Activated CD8-positive, alpha-beta memory T cell treated with anti-CD3 and anti-CD28 coated beads for 4 hours (primary cell): ENCODE measurements around the gene SPTB.

Experiments used
- DNase-seq, 2 donors: peaks; one replicate each; pipeline ENCODE4 v3.0.0-alpha.2; 2020; ENCODE audit warnings: low read depth in 2 of 2

SPTB gene

DNA sequence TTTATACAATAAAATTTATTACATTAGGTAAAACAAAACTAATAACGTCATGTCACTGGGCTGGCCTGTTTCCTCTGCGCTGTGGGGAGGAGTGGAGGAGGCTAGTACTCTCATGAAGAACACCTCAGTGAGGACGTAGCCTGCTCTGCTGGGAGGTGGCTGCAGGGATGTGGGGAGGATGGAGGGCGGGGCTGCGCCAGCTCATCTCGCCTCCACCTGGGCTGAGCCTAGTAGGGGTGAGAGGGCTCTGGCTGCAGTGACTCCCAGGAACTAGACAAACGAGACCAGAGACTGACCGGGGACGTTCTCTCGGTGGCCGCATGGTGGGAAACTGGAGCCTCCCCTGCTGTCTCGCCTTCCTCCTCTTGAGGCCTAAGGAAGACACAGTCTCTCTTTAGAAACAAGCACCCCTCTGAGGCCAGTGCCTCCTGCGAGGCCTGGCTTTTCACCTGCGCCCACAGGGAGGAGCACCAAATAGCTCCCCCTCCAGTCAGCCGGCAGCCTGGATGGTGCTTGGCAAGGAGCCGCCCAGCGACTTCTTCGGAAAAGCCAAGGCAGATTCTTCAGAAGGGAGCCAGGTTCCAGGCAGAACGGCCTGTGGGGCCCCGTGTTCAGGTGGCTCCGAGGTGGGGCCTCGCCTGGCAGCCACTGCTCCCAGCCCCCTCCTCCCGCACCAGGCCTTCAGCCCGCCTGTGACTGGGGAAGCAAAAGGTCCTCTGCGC, 113.1 kb downstream of the SPTB start:
- no peak for DNase-seq

DNA sequence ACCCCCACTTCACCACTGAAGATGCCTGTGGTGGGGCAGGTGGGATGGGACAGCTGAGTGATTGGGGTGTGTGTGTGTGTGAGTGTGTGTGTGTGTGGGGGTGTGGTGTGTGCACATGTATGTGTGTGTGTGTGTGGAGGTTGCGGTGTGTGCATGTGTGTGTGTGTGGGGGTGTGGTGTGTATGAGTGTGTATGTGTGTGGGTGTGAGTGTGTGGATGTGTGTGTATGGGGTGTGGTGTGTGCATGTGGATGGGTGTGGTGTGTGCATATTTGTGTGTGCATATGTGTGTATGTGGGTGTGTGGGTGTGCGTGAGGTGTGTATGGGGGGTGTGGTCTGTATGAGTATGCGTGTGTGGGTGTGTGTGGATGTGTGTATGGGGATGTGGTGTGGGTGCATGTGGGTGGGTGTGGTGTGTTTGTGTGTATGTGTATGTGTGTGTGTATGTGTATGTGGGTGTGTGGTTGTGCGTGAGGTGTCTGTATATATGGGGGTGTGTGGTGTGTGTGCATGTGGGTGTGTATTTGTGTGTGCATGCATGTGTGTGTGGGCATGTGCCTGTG, 113.9 kb downstream of the SPTB start:
- no peak for DNase-seq

DNA sequence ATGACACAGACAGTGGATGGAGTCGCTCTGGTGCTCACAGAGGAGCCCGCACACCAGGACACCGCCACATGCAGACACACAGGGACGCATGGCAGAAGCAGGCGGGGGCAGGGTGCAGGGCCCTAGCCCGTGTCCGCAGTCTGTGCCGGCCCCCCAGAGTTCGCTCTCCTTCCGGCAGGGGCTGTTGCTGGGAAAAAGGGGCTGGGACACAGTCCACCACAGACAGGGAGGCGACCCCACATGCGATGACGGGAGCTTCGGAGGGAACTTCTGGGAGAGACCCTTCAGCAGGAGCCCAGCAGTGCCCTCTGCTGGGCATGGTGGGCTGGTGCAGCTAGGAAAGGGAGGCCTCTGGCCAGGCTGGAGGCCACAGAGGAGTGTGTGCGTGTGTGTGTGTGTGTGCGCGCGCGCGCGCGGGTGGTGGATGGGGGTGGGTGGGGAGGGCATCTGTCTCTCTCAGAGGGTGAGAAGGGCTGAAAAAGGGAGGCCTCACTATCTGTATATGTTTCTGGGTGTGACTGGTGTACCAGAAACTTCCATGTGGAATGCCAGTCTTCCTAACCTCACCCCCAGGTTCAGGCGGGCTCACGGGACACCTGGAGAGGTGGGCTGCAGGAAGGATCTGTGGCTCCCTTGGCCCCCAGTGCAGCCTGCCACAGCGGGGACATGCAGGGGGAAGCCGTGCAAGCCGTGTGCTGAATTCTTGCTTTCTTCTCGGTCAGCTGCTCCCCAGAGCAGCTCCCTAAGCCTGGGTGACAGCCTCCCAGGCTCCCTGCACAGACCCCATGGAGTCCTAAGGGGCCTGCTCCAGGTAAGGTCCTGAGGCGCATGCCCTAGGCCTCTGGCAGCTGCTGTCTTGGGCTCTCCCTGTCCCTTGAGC, 114.8 kb downstream of the SPTB start:
- DNase-seq, result peak; percentile 21 to 31

DNA sequence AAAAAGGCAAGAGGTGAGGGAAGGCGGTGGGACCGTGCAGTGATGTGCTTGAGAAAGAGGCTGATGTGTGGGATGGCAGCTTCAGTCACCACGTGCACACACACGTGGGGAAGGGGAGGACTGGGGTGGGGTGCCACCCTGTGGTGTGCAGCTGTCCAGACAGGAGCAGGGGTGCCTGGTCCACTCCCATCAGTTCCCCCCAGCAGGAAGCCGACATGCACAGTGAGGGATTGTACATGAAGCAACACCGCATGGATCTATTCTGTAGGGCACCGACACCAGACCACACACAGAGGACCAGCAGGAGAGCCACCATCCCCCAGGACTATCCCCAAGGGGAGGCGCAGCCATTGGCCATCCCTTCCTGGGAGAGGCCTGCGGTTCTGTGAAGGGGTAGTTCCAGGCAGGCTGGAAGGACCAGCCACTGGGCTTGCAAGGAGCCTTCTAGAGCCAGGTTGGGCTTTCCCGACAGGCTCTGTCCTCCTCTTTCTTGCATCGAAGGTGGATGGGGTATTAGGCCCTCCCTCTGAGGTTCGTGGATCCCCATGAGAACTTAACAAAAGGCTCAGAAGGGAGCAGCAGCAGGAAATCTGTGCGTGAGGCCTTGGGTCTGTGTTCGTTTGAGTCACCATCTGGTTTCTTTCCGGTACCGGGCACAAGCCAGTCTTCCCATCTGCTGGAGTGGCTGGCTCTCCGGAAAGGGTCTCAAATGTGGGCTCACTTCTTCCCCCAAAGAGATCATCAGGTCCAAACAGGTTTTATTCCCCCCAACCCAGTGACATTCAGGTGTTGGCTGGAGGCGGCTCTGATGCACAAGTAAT, 115.7 kb downstream of the SPTB start:
- no peak for DNase-seq

DNA sequence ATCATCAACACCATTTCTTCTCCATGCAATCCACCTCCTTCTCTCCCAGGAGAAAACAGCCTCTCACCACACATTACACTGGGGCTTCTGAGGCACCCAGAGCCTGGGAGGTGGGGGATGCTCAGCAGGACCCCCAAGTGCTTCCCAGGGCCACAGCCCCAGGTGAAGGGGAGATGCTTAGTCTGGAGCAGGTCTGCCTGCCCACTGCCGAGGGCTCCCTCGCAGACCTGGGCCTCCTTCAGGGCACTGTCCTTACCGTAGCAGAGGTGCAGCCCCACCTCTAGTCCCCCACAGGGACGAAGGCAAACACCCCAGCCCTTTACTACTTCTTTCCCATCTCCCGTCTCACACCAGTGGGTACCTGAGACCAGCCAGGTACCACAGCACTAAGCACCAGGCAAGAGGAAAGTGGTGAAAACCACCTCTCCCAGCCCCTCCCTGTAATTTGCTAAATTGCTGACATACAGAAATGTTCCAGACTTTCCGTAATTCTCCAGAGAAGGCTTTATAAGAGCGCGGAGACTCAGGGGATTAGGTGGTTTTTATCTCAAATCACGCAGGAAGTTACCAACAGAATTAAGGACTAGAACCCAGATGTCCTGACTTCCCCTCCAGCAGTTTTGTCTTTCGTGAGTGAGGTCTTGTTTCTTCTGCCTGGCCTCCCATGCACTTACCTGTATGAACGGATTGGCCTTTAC, 116.5 kb downstream of the SPTB start:
- DNase-seq, result no peak

DNA sequence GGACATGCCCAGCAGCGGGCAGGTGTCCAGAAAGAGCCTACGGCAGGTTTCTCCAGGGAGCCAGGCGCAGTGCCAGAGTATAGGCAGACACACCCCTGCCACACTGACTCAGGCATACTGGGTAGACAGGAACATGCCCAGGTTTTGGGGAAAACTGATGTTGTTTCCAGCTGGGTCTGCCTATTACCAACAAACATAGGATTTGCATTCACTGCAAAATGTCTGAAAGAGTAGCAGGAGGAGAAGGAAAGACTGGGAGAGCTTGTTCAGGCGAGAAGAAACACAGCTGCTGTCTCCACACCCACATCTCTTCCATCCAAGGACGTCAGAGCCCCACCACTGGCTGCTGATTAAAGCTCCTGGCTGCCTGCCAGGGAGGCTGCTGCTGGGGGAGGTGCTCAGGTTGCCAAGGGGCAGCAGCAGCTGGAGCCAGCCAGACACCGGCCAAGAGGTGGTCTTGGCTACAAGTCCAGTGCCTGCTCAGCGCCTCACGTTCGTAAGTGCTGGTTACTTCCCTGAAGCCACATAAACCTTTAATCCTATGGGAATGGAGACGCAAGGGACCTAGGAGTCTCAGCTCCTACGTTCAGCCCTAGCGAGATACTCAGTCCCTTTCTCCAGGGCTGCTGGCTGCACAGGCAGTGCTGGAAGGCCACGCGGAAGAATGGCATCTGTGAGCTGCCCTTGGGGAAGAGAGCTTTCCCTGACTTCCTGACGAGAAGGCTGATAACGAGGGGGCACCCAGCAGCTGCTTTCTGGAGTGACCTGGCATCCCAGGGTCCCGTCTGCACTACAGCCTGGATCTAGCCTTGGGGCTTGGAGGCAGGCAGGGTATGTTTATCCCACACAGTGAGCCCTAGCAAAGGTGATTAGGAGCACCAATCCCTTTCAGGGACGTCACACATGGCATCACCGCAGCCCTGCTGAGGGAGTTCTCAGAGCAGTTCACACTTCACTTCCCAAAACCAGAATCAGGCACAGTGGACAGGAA, 117.4 kb downstream of the SPTB start:
- peak in 1 of 2 donors; percentile 13 for DNase-seq

DNA sequence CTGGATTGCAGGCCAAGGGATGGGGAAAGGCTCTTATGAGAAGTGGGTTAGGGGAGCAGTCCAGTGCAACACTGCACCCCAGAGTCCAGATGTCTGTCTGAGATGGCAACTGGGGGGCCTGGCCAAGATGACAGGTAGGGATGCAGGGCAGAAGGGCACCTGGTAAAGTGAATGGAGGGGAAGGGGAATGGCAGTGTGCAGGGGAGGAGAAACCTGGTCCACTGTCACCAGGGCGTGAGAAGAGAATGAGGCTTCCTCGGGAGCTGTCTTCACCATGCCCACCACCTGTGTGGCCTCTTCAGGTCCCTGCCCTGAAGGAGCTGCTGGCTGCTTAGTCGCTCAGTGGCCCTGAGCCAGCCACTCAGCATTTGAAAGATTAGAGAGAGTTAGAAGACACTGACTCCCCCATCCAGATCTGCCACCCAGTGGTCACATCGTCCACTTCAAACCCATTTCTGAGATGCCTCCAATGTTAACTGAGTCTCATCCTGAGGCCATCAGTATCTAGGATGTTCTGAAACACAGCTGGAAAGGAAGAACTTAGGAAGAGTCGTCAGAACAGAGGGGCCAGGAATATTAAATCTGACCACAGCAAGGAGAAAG, 118.2 kb downstream of the SPTB start:
- no peak for DNase-seq

DNA sequence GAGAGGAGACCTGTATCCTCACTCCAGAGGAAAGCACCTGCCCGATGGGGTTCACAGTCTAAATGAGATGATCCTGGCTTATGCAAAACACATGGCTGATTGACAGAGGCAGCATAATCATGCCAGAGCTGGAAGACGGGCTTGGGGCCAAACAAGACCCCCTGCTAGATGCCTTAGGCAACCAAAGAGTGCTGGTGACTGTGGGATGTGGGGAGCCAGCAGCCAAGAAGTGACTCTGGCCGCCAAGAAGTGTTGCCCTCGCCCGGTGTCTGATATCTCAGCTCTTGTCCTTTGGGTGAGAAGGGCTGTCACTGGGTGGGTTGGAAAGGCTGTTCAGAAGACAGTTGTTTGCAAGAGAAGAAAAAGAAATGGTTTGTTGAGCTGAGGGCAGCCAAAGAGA, 118.8 kb downstream of the SPTB start:
- DNase-seq, result no peak

DNA sequence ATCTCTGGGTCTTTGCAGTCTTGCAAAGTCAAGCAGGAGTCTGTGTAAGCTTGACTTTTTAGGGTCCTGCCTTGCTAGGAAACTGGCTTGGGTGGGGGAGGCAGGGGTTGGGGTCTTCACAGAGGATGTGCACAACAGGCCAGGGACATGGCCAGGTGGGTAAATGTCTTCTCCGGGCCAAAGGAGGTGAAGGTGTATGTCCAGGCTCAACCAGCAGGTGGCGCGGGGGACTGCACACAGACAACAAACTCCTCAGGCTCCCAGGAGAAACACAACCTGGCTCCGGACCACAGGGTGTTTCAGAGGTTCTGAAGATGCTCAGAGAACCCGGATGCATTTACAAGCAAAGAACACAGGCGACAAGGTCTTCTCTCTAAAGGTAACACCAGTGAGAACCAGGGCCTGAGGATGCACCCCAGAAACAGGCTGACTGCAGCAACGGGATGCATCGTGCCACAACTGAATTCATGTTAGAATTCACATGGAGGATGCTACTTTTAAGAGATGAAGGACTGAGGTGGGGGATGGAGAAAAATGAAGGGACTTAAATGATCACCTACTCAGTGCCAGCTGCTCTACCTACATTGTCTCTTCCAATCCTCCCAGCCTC, 119.5 kb downstream of the SPTB start:
- DNase-seq, result peak in 1 of 2 donors; percentile 16

DNA sequence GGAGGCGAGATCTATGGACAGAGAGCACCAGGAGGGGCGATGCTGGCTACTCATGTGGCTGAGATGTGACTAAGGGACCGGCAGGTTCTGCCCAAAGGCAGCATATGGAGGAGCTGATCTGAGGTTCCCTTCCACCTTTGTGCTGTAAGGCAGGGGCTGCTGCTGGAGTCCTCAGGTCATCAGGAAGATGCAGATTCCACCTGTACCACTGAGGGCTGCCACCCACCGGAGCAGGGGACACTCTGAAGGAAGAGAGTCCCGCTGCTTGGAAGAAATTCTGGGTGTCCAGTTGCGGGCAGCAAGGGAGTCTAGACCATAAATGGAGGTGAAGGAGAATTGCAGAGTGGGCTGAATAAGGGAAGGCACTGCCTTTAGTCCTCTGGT, 120.2 kb downstream of the SPTB start:
- DNase-seq, result no peak

DNA sequence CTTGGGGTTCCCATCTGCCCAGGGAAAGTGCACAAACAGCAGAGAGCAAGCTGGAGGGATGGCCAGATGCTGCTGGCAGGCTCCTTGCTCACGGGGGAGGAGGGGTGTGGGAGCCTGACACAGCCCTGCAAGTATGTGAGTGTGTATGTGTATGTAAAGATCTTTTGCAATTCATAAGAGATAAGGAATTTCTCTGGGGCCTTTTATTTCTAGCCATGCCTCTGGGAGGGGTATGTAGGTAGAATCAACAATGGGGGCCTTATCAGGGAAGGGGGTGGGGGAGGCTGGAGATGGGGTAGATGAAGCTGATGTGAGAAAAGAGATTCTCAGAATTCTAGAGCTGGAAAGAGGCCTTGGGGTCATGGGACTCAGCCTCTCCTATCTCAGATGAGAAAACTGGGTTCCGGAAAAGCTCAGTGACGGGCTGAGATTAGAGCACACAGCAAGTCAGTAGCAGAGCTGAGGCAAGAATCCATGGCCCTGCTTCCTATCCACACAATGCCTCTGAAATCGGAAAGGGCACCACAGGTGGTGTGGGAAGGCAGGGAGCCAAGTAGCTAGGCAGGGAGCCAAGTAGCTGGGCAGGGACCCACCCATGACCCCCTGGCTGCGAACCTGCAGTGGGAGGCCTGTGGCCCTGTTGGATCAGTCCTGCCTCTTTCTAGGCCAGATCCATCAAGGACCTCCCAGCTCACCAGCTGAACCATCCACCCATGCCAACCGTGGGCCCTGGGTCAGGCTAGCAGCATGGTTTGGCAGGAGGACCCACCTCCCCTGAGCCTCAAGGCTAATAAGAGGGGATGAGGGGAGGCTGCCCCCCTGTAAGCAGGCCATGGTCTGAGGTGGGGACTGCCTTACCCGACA, 120.8 kb downstream of the SPTB start:
- DNase-seq, result no peak

DNA sequence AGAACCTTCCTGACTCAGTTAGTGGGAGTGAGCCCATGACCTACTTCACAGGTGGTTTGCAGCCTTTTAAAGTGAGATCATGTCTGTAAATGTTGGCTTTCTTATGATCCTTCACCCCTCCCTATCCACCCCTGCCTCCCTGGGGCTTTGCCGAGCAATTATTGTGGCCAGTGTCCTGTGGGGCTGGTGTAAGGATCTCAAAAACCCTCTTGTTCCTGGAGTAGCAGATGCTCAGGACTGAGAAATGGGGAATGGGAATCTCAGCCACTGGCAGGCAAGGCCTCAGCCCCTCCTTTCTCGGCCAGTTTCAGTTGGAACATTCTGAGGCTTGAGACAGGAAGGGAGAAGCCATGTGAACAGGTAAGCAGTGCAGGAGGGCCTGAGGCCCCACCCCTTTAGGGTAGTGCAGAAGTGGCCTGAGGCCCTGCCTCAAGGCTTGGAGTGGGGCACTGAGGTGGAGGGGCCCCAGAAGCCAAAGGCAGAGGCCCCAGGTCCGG, 121.6 kb downstream of the SPTB start:
- no peak for DNase-seq

DNA sequence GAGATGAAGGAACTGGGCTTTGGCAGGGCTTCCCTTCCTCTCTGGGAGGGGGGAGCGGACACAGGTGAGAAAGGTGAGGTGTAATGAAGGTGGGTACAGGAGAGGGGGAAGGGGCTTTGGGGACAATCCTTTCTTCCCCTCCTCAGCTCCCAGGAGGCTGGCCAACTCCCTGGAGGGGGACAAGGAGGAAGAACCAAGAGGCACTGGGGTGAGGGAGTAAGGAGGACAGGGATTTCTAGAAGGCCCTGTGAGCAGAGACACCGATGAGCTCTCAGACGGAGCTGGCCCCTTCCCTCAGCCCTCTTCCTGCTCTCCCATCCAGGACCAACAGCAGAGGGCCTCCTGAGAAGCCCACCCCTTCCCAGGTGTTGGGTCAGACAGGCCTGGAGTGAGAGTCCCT, 122.1 kb downstream of the SPTB start:
- DNase-seq, result no peak

DNA sequence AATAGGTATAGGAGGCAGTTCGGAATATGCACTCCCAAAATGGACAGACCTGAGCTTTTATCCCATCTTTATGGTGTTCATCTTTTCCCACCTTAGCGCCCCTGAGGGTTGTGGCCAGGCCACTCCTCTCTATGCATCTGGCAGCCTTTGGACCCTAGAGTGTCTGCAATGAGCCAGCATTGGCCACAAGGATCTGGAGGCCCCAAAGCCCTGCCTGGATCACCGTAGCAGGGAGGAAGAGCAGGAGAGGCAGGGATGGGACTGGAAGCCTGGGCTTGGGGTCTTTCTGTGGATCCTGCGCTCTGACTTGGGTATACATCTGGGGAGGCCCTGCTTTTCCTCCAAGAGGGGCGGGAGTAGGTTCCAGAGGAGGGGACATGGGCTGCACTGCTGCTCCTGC, 123.0 kb downstream of the SPTB start:
- no peak for DNase-seq

DNA sequence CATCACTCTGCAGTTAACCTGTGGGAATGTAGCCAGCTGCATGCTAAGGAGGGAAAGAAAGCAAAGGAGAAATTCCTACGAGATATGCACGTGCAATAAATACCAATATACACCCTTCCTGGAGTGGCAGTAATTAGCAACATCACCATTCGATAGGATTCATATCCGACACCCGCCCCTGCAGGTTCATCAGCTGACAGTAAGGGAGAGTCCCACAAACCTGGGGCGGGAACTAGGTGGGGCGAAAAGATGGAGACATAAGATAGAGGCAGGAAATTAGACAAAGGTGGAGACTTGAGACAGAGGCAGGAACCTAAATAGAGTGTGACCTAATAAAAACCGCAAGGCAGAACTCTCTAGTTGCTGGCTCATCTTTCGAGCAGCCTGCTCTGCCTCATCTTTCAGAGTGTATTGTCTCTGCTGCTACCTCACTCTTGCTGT, 123.9 kb downstream of the SPTB start:
- peak; percentile 12 to 47 for DNase-seq

DNA sequence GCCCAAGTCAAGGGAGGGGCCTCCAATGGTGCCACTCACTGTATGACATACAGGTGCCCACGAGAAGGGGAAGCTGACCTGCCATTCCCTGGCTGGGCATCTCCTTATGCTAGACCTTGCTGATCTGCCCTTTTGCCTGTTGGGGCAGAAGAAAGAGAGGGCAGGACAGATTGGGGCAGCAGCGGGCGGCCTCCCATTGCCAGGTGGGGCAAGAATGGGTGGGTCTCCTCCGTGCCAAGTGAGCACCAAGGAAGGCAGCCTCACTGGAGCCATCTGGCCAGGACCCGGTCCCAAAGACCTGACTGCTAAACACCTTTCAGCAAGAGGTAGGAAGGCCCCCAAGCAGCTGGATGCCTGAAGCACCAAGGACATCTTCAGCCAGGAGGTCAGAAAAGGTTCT, 125.0 kb downstream of the SPTB start:
- DNase-seq, result no peak

DNA sequence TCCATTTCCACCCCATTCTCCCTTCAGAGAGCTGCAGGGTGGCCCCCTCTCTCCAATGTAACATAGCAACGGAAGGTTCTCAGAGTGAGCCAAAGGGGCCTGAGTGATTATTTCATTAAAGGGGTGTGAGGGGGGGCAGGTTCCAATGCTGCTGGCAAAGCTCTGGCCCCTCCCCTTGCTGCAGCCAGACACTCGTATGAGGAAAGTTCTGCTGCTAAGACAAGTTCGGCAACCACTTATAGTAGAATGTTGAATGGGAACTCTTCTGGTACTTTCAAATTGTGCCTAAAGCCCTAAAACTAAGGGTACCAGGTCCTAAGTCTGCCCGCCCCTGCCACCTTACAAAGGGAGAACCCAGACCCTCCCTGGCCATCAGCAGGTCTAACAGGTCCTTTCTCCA, 125.7 kb downstream of the SPTB start:
- no peak for DNase-seq

DNA sequence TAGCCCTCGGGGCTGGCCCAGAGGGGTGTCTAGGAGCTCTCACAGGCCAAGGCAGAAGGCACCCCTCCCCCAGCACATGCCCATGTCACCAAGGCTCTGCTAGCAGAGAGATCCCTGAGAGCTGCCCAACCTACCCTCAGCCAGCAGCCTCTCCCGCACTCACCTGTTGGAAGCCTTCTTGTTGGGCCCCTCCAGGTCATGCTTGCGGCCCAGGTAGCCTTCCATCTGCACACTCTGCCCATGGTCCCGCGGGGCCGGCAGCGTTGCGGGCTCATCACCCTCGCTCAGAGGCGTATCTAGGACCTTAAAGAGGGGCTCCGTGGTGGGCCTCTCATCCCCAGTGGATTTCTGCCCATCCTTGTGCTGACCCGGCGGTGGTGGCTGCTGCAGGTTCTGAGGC, 126.3 kb downstream of the SPTB start:
- no peak for DNase-seq
